Osteoblast (primary cell): ENCODE data around the gene CEL. TPM values are rescaled to one million over a fixed set of nuclear protein-coding genes. Genes with fewer than 3 reads are reported as not detected.

Source experiments
- DNase-seq: peaks from one replicate; pipeline ENCODE4 v3.0.0; 2011; ENCODE audit warnings: low spot score, mixed read lengths; ENCODE audit not compliant: insufficient read length; ENCODE audit errors: missing footprints
- H2AFZ ChIP-seq: 2 replicates; pipeline ENCODE4 v1.6.0; 2011; ENCODE audit warnings: mild to moderate bottlenecking, low read length
- H3K27ac ChIP-seq: 2 replicates; pipeline ENCODE4 v1.5.1; 2011; ENCODE audit warnings: mild to moderate bottlenecking, low read depth, low read length, moderate library complexity
- H3K27me3 ChIP-seq: 2 replicates; pipeline ENCODE4 v1.6.0; 2012; ENCODE audit warnings: mild to moderate bottlenecking, control low read depth, inconsistent platforms, low read length, moderate library complexity; ENCODE audit not compliant: insufficient read depth
- H3K36me3 ChIP-seq: 2 replicates; pipeline ENCODE4 v1.5.1; 2011; ENCODE audit warnings: mild to moderate bottlenecking, low read length, control low read depth, moderate library complexity; ENCODE audit not compliant: insufficient read depth
- H3K4me1 ChIP-seq: 2 replicates; pipeline ENCODE4 v1.5.1; 2011; ENCODE audit warnings: mild to moderate bottlenecking, low read length, control low read depth, moderate library complexity; ENCODE audit not compliant: insufficient read depth
- H3K4me2 ChIP-seq: 2 replicates; pipeline ENCODE4 v1.6.0; 2011; ENCODE audit warnings: mild to moderate bottlenecking, low read length; ENCODE audit not compliant: insufficient read depth
- H3K4me3 ChIP-seq: fragments of 200-600 bp; sonication (generic); 3 replicates; pipeline ENCODE4 v1.5.1; 2012; ENCODE audit warnings: mild to moderate bottlenecking, low read length, inconsistent platforms; ENCODE audit not compliant: insufficient read depth
- H3K79me2 ChIP-seq: 2 replicates; pipeline ENCODE4 v1.6.0; 2012; ENCODE audit warnings: mild to moderate bottlenecking, low read length, control low read depth, inconsistent platforms; ENCODE audit not compliant: insufficient read depth
- H3K9me3 ChIP-seq: 2 replicates; pipeline ENCODE4 v1.5.1; 2011; ENCODE audit warnings: low read depth, low read length, control low read depth
- H4K20me1 ChIP-seq: 2 replicates; pipeline ENCODE4 v1.6.0; 2012; ENCODE audit warnings: mild to moderate bottlenecking, low read length, control low read depth; ENCODE audit not compliant: insufficient read depth
- total RNA-seq: library from RNA; depleted of rRNA; stranded (reverse); fragments of >200 nt; gene quantifications from 2 replicates; pipeline ENCODE4 v1.2.3, GENCODE V29; 2012
- TF ChIP-seq, protein P1 (sequence below): IDR thresholded peaks from 2 replicates; pipeline ENCODE4 v1.5.1; 2011; ENCODE audit warnings: mild to moderate bottlenecking, low read depth, low read length, moderate library complexity; ENCODE audit errors: extremely low read depth

Gene CEL
- total RNA-seq, 1 donor: not detected

- H3K79me2 ChIP-seq: no peaks in the 10 kb centered on the region
- no peaks in the 10 kb centered on the region for H3K27me3 ChIP-seq
- H3K4me1 ChIP-seq: no peaks in the 10 kb centered on the region
- DNase-seq: peak; percentile 67
- no peak overlapping the region for H3K27ac ChIP-seq
- no peaks in the 10 kb centered on the region for H4K20me1 ChIP-seq
- H3K36me3 ChIP-seq: no peaks in the 10 kb centered on the region
- no peak overlapping the region for H2AFZ ChIP-seq
- H3K4me3 ChIP-seq: no peak overlapping the region
- H3K4me2 ChIP-seq: no peak overlapping the region
- TF ChIP-seq, protein P1, sequence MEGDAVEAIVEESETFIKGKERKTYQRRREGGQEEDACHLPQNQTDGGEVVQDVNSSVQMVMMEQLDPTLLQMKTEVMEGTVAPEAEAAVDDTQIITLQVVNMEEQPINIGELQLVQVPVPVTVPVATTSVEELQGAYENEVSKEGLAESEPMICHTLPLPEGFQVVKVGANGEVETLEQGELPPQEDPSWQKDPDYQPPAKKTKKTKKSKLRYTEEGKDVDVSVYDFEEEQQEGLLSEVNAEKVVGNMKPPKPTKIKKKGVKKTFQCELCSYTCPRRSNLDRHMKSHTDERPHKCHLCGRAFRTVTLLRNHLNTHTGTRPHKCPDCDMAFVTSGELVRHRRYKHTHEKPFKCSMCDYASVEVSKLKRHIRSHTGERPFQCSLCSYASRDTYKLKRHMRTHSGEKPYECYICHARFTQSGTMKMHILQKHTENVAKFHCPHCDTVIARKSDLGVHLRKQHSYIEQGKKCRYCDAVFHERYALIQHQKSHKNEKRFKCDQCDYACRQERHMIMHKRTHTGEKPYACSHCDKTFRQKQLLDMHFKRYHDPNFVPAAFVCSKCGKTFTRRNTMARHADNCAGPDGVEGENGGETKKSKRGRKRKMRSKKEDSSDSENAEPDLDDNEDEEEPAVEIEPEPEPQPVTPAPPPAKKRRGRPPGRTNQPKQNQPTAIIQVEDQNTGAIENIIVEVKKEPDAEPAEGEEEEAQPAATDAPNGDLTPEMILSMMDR: no peak
- H3K9me3 ChIP-seq: no peaks in the 10 kb centered on the region
These were observed 1.9 kb downstream of the CEL start for GRCh38 chr9:133063500-133064231.

DNA sequence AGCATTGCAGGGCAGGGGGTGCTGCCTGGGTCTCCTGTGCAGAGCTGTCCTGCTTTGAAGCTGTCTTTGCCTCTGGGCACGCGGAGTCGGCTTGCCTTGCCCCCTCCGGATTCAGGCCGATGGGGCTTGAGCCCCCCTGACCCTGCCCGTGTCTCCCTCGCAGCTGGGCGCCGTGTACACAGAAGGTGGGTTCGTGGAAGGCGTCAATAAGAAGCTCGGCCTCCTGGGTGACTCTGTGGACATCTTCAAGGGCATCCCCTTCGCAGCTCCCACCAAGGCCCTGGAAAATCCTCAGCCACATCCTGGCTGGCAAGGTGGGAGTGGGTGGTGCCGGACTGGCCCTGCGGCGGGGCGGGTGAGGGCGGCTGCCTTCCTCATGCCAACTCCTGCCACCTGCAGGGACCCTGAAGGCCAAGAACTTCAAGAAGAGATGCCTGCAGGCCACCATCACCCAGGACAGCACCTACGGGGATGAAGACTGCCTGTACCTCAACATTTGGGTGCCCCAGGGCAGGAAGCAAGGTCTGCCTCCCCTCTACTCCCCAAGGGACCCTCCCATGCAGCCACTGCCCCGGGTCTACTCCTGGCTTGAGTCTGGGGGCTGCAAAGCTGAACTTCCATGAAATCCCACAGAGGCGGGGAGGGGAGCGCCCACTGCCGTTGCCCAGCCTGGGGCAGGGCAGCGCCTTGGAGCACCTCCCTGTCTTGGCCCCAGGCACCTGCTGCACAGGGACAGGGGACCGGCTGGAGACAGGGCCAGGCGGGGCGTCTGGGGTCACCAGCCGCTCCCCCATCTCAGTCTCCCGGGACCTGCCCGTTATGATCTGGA lies 2.7 kb downstream of the CEL start:
- Histone ChIP-seq H3K4me3 (no peak overlapping the region), H3K4me2 (no peak overlapping the region), H3K36me3 (no peaks in the 10 kb centered on the region), H4K20me1 (no peaks in the 10 kb centered on the region), H3K27ac (no peak overlapping the region), H3K4me1 (no peaks in the 10 kb centered on the region), H3K79me2 (no peaks in the 10 kb centered on the region), H2AFZ (no peak overlapping the region), H3K9me3 (no peaks in the 10 kb centered on the region), H3K27me3 (no peaks in the 10 kb centered on the region)
- DNase-seq: peak; percentile 69
- TF ChIP-seq, protein P1: no peak

DNA sequence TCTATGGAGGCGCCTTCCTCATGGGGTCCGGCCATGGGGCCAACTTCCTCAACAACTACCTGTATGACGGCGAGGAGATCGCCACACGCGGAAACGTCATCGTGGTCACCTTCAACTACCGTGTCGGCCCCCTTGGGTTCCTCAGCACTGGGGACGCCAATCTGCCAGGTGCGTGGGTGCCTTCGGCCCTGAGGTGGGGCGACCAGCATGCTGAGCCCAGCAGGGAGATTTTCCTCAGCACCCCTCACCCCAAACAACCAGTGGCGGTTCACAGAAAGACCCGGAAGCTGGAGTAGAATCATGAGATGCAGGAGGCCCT lies 3.2 kb downstream of the CEL start:
- Histone ChIP-seq H3K27ac (no peak overlapping the region), H4K20me1 (no peaks in the 10 kb centered on the region), H3K4me3 (no peak overlapping the region), H3K9me3 (no peaks in the 10 kb centered on the region), H3K27me3 (no peaks in the 10 kb centered on the region), H3K79me2 (no peaks in the 10 kb centered on the region), H3K4me1 (no peaks in the 10 kb centered on the region), H2AFZ (no peak overlapping the region), H3K4me2 (no peak overlapping the region), H3K36me3 (no peaks in the 10 kb centered on the region)
- TF ChIP-seq, protein P1: no peak
- no peak for DNase-seq
